Midbrain (tissue), 1 donor: ENCODE results near the gene PTPN11.
"Not testable (repeated sequence)": the region's sequence is repeated elsewhere in the genome, so short reads cannot be mapped to it uniquely, and the experiment has no call there.

Source experiments
- DNase-seq: peaks from one replicate; lab custom pipeline; 2025; lab: John Stamatoyannopoulos, UW

Gene PTPN11

DNA sequence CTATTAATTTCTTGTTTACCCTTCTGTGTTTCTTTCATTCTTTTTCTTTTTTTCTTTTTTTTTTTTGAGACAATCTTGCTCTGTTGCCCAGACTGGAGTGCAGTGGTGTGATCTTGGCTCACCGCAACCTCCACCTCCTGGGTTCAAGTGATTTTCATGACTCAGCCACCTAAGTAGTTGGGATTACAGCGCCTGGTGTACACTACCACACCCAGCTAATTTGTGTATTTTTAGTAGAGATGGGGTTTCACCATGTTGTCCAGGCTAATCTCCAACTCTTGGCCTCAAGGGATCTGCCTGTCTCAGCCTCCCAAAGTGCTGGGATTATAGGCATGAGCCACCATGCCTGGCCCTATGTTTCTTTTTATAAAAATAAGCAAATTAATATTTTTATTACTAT is 29.4 kb downstream of the PTPN11 start:
- DNase-seq: not testable (repeated sequence)

DNA sequence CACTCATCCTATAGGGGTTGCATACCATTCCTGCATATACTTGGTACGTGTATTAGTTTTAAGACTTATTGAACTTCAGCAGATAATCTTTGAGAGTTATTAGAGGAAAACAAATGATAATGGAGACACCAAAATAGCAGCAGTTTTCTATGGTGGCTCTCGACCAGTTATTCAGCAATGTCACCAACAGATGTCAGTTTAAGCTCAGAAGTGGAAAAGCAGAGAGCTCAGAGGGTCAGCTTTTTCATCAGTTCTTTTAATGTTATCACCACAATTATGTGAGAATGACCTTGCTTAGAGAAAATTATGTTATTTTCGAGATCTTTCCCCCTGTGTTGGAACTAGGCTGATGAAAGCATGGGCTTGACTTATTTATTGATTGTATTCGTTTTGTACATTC is 32.0 kb downstream of the PTPN11 start:
- DNase-seq: peak; percentile 39

DNA sequence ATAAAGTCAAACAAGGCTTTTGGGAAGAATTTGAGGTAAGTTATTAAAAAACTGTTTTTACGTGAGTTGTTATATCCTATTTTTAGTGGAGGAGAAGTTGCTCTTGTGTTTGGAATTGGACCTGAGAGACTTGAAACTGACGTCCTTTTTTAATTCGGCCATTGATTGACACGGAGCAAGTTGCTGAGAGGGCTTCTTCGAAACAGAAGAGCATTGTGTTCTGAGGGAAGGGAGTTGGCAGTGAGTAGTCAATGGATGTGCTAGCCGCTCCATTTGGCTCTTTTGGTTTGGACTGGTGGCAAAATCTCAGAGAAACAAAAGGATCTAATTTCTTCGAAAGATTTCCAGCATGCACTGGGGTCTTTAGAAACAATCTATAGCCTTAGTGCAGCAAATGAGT is 37.3 kb downstream of the PTPN11 start:
- DNase-seq: peak; percentile 61

DNA sequence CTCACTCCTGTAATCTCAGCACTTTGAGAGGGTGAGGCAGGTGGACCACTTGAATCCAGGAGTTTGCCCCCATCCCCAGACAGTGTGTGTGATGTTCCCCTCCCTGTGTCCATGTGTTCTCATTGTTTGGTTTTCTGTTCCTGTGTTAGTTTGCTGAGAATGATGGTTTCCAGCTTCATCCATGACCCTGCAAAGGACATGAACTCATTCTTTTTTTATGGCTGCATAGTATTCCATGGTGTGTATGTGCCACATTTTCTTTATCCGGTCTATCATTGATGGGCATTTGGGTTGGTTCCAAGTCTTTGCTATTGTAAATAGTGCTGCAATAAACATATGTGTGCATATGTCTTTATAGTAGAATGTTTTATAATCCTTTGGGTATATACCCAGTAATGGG is 38.4 kb downstream of the PTPN11 start:
- DNase-seq: not testable (repeated sequence)

DNA sequence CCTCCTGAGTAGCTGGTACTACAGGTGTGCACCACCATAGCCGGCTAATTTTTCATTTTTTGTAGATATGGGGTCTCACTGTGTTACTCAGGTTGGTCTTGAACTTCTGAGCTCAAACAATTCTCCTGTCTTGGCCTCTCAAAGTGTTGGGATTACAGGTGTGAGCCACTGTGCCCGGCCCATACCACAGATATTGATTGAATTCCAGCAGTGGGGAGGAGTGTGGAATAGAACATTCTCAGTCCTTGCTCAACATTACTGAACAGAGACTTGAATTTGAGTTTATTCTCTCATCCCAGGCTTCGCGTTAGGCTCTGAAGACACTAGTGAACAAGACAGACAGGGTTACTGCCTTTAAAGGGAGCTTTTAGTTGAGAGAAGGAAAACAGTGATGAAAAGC is 39.6 kb downstream of the PTPN11 start:
- no peak for DNase-seq

DNA sequence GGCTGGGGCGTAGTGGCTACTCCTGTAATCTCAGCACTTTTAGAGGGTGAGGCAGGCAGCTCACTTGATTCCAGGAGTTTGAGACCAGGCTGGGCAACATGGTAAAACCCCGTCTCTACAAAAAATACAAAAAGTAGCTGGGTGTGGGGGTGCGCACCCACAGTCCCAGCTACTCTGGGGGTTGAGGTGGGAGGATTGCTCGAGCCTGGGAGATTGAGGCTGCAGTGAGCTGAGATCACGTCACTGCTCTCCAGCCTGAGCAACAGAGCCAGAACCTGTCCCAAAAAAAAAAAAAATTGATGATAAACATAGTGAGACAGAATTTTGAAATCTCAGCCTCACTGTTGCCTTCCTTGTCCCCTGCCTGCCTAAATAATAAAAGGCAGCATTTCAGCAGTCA is 40.0 kb downstream of the PTPN11 start:
- no peak for DNase-seq

DNA sequence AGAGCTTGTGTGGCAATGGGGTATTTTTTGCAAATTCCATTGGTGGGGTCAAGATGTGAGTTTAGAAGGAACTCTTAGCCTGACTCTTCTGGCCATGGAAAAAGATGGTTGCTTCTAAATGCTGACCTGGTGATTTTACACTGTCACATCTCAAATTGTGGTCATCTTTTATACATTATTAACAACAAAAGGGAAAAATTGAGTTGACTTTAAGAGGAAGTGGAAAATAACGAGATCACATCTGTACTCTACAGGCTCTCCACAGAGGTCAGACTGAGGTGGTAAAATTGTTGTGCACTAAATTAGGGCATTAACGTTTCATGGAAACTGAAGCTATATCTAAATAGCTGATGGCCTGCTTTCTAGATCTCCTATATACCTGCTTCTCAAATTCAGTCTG is 44.7 kb downstream of the PTPN11 start:
- DNase-seq: no peak

DNA sequence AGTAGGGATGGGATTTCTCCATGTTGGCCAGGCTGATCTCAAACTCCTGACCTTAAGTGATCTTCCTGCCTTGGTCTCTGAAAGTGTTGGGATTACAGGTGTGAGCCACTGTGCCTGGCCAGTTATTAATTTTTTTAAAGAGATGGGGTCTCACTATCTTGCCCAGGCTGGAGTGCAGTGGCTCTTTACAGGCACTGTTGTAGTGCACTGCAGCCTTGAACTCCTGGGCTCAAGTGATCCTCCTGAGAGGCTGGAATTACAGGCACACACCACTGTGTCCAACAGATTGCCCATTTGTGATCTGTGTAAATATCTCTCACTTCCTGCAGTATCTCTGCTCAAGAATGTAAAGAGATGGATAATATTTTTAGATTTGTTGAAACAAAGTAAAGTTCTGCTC is 45.9 kb downstream of the PTPN11 start:
- DNase-seq: no peak

DNA sequence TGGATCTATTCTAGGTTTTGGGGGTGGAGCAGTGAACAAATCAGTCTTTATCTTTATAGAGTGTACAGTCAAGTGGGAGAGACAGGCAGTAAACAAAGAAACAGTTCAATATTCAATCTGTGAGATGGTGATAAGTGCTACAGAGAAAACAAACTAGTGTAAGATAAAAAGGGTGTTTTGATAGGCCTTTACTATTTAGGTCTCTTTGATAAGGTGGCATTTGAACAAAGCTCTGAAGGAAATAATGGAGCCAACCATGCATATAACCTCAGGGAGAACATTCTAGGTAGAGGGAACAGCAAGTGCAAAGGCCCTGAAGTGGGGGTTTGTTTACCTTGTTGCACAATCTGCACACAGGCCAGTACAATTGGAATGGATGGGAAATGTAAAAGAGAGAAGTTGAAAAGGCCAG is 47.3 kb downstream of the PTPN11 start:
- no peak for DNase-seq

DNA sequence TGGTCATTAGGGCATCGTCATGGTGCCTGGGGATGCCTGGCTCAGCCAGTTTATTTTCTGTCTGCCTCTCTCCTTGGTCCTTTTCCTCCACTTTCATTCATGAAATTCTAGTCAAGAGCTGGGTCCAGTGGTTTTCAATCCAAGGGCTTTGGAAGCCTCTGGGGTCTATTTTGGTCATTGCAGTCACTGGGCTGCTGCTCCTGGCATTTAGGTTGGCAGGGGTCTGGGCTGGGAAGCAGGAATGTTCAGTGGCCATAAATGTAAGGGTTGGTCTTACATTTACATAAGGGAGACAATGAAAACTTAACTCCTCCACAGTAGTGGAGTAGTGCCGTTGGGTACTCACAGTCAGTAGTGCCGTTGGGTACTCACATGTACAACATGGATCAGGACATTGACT is 48.1 kb downstream of the PTPN11 start:
- DNase-seq: no peak

DNA sequence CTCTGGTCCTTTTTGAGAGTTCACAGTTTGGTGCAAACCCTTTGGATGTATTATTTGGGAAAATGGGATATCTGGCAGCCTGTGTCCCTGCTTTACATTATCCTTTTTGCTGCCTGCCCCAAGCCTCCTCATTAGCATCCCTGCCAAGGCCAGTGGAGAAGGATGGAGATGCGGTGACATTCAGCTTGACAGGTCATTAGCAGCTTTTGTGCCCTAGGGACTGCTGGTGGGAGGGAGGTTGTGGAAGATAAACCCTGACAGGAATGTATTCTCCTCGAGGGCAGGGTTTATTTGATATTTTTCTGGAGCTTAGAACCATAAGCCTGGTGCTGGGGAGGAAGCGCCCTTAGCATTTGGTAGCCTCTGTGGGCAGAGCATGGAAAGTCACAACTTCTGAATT is 49.3 kb downstream of the PTPN11 start:
- DNase-seq: no peak

DNA sequence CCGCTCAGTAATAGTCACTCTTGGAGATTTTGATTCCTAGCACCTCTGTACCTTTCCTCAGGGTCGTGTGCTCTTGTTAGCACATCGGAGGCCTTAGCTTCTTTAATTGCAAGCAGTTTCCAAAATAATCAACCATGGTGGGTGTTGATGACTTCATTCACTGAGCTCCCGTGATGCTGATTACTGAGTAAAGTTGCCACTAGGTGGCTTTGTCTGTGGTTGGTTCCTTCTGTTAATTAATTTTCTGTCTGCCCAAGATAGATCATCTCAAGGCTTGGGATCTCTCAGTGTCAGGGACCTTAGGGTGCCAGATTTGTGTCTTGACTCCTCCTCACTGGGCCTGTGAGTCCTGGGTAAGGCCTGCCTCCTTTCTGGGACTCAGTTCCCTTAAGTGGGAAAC is 54.3 kb downstream of the PTPN11 start:
- no peak for DNase-seq

DNA sequence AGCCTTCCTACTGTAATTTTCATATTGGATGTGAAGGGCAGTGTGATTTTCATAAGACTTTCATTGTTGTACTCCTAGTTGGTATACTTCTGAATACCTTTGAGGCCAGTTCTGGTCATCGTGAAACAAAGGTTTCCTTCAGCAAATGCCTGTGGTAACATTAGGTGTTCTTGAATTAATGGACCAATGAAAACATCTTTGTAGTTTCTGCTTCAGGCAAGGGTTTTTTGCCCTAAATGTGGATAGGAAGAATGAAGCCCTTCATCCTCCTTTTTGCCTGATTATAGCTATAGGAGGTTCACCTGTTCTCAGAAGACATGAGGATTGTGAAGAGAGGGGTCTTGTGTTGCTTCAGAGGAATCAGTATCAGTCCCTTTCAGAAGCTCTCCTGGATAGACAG is 60.7 kb downstream of the PTPN11 start:
- no peak for DNase-seq

DNA sequence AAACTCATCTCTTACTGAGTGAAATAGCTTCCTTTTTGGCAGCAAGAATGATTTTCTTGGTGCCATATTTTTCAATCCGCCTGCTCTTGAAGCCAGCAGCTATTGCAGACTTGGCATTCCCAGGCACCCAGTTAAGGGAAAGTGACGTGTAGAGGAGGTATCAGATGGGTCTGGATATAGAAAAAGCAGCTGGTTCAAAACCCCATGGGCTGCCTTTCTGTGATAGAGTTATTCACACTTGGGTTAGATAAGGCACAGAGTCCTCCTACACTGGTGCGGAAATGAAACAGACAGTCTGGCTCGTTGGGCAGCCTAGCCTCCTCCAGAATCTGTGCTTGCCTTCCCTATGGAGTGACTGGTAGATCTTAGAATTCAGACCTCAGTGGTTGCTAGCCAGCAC is 62.2 kb downstream of the PTPN11 start:
- no peak for DNase-seq

DNA sequence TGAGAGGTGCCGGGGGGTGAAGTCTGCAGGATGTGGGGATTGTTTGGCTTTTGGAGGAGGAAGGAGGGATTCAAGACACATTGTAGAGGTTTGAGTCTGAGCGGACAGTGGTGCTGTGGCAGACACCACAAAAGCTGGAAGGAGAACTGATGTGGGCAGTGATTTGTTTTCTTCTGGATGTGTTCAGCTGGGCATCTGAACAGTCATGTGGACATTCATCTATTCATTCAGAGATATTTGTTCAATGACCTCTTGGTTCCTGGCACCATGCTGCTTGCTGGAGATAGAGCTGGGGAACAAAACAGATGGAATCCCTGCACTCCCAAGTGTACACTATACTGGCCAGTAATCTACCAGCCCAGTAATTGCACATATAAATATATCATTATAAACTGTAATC is 64.0 kb downstream of the PTPN11 start:
- DNase-seq: peak; percentile 81

DNA sequence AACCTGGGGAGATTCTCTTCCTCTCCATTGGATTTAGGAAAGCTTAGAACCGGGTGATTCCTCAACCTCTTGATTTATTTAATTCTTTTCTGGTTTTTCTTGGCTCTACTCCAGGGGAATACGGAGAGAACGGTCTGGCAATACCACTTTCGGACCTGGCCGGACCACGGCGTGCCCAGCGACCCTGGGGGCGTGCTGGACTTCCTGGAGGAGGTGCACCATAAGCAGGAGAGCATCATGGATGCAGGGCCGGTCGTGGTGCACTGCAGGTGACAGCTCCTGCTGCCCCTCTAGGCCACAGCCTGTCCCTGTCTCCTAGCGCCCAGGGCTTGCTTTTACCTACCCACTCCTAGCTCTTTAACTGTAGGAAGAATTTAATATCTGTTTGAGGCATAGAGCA is 67.6 kb downstream of the PTPN11 start:
- no peak for DNase-seq

DNA sequence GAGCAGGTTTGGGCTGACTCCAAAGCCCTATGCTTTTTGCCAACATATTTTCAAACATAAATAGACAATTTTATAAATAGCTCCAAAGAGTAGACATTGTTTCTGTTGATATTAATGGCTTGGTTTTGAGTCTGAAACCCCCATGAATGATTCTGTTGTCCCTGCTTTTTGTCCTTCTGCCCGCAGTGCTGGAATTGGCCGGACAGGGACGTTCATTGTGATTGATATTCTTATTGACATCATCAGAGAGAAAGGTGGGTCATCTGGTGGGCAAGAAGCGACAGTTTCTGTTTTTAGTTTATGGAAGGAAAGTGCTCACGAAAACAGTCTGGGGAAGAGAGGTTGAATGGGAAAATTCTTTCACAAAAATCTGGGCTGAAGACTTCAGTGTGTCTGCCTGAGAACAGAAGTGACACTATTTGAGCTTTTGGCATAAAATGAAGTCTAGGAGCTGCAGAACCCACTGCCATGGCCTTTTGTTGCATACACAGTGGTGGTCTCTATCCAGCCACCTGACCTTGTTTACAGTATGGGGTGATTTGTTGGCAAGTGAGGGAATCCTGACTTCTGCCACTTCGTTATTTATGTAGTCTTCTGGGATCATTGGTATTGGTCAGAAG is 69.6 kb downstream of the PTPN11 start:
- DNase-seq: peak; percentile 65

DNA sequence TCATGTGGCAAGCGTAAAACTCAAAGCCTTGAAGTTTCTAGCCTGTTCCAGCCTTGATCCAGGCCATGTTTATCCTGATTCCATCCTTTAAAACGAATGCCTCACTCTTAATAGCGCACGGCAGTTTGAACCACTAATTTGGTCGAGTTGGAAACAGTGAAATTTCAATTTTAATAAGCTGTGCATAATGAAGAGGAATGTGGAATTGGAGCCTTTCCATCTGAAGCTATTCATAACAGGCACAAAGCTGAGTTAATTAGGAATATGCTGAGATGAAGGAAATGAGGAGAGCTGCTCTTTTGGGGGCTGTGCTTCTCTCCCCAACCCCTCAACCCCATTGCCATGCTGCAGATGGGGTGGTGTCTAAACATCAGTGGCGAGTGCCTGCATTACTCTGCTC is 70.7 kb downstream of the PTPN11 start:
- no peak for DNase-seq

DNA sequence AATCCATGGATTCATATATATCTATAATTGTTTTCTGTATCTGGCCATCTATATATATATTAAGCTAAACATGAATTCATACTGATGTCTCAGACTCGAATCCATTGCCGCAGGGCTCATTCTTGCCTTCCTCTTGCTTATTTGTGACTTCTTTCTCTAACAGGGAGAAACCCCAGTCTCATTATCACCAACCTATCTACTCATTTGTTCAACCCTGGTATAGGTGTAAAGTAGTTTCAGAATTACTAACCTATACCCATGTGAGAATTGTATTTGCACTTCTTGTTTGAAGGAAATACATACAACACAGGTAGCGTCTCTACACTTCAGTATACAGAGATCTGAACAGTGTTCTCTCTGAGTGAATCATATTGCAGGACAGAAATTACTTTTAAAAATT is 77.7 kb downstream of the PTPN11 start:
- DNase-seq: no peak

DNA sequence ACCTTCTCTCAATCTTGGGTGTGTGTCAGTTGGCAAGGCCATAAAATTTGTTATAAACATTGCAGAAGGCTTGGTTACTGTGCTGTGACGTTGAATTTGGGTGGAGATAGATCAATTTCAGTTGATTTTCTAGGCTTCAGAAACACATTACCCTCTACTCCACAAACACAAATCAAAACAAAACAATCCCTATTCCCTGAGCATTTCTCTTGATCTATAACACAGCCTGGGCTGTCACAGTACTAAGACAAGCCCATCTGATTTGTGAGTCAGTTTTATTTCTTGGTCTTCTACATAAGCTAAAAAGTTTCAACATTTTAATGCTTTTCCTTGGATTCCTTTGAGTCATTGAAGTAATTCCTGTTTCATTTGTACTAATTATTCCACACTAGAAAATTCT is 79.8 kb downstream of the PTPN11 start:
- no peak for DNase-seq

DNA sequence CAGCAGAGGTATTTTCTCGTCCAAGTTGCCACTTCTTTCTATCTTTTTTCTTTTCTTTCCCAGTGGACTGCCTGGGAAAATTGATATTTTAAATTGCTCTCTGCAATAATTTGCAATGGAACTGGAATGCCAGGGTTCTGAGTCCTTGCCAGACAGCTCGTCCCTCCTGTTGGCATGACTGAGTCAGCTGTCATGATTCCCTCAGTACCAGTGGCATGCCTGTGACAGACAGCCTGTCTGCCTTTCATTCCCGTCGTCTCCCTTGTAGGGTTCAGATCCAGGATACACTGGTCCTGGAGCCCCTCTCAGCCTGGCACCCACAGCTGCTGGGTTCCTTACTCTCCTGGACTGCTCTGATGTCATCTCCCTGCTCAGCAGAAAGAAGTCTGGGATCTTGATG is 84.8 kb downstream of the PTPN11 start:
- DNase-seq: no peak

DNA sequence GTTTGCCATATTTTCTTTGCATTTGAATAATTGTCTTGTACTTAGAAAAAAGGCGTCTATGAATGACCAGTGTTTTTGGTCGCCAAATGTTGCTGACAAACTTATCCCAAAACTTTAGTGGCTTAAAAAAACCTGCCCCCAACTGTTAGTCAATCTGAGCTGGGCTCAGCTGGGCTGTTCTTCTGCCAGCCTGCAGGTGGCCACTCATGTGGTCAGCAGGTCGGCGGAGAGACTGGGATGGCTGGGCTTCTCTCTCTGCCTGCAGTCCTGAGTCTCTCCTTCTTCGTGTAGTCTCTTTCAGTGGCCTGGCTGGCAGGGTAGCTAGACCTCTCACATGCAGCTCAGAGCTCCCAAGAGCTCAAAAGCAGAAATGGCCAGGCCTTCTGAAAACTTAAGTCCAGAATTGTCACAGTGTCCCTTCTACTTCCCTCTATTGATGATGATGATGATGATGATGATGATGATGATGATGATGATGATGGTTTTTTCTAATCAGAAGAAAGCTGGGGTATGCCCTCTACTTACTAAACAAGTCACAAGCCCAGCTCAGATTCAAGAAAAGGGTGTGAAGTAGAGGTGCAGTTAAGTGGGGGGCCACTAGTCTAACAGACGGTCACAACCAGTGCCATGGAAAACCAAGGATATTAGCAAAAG is 87.9 kb downstream of the PTPN11 start:
- DNase-seq: no peak

DNA sequence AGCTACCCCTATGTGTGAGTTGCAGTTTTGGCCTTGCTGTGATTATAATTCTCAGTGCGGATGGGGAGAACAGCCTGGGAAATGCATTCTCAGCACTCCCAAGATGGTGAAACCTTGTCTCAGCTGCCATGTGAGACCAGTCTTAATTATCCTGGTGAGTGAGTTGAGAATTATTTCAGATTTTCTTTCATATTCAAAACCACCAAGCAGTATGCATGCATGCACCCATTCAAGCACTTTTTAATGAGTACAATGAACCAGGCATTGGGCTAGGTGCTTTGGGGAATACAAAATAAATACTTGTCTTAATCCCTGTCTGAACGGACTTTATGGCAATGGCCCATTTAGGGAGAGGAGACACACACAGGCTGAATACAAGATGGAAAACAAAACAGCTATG is 94.7 kb downstream of the PTPN11 start:
- DNase-seq: no peak

DNA sequence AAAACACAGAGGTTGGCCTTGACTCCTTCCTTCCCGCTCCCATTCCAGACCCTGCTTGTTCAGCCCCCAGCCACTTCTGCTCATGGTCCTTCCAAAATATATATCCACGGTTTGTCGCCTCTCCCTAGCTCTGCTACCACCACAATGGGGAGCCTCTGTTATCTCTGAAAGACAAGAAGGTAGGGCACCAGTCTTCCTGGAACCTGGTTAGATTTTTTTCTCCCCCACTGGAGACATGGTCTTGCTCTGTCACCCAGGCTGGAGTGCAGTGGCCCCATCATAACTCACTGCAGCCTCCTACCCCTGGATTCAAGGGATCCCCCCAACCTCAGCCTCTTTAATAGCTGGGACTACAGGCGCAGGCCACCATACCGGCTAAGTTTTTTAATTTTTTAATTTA is 95.7 kb downstream of the PTPN11 start:
- DNase-seq: no peak
